Measurements from ENCODE around the gene ETV6. TPM values are rescaled to one million over a fixed set of nuclear protein-coding genes. Genes with fewer than 3 reads are reported as not detected.

ETV6 gene
- total RNA-seq, 1 experiment from 2014 or later: 14.1 TPM

DNA sequence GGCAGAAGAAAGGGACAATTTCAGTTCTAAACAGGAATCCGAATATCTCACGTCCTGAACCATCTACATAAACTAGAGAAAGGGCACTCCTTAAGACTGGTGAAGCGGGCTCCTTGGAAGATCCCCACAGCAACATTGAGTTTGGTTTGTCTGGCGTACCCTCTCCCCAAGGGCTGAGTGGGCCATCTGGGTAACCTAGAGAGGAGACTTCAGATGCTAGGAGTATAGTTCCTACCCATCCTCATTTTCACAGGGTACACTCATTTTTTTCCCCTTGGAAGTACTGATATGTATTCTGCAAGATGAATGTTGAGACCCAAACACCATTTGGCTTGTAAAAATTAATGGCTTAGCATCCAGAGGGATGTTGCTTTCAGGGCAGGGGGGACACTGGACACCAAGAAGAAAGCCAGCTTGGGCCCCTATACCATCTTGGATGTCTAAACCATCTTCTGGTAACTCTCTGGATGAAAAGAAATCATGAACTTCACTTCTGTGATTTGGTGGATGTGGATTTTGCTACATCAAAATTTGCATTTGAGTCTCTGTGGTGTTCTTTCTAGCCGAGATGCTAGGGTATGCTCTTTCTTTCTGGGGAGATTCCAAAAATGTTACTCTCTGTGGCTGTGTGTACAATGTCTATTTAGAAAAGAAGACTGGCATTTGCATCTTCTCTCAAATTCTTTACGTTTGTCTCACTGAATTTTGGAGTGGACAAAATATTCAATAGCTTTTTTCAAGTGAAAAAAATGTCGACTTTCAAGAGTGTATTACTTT lies 97.7 kb downstream of the ETV6 start (continued):
- TF ChIP-seq EZH2phosphoT487 (IDR thresholded peaks at IDR 0.05; ENCODE audit: borderline replicate concordance) (no peak), SIN3A (IDR thresholded peaks at IDR 0.05; ENCODE audit: low read depth) (no peak), RAD21 (IDR thresholded peaks at IDR 0.05; ENCODE audit: low read depth) (no peak), SRF (IDR thresholded peaks at IDR 0.05; ENCODE audit: low read depth) (no peak), EGR1 (IDR thresholded peaks at IDR 0.05; ENCODE audit: low read depth) (no peak)

DNA sequence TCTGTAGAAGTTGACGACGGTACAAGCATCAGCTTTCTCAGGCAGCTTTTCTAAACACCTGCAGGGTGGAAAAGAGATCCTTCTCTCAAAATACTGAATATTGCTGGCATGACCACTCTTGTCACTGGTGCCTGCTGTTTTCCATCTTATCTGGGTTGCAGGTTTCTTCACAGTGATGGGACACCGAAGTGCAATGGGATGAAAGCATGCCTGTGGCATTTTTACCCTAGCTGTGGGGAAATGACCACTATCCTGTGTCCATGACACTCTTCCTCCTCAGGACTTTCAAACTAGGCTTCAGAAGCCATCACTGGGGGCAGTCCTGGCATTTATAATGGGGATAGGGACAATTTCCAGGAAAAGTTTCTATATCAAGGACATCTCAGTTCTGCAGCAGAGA lies 98.5 kb downstream of the ETV6 start:
- DNase-seq (ENCODE audit: low read depth, low spot score) (no peak), ATAC-seq (no peak)
- Histone ChIP-seq H3K4me1 (ENCODE audit: control insufficient read depth in 1 of 2, insufficient read depth in 2 of 2, low read length in 2 of 2) (no peaks in the 10 kb centered on the region), H3K4me2 (ENCODE audit: low read length) (no peak overlapping the region), H3K27me3 (ENCODE audit: insufficient read depth, low read length) (no peaks in the 10 kb centered on the region), H3K9me3 (ENCODE audit: control insufficient read depth in 1 of 2, insufficient read depth in 1 of 2, low read depth in 1 of 2, low read length in 2 of 2) (no peaks in the 10 kb centered on the region), H3K4me3 (replicated peaks in 1 of 2; ENCODE audit: low read depth in 1 of 2, low read length in 2 of 2) (no peak overlapping the region), H2AFZ (ENCODE audit: low read depth, low read length, poor library complexity, severe bottlenecking) (no peak overlapping the region), H3K36me3 (ENCODE audit: control insufficient read depth in 1 of 2, insufficient read depth in 2 of 2, low read length in 2 of 2) (no peaks in the 10 kb centered on the region), H3K79me2 (ENCODE audit: insufficient read depth, low read length) (no peaks in the 10 kb centered on the region), H3K27ac (ENCODE audit: low read depth, low read length) (no peak overlapping the region), H3K9me2 (ENCODE audit: insufficient read depth) (no peaks in the 10 kb centered on the region), H4K20me1 (ENCODE audit: insufficient read depth) (no peaks in the 10 kb centered on the region), H3K9ac (ENCODE audit: low read length) (no peak overlapping the region)
- BruUV-seq (replicated peaks): no TSS peak
- ChIA-PET CTCF (no interaction called here), POLR2A (no interaction called here), RAD21 (ENCODE audit: low non-redundant PET in 1 of 2, low total read pairs in 2 of 2, uncharacterized antibody in 2 of 2, unreplicated experiment in 2 of 2) (no interaction called here)
- intact Hi-C loops (cut with micrococcal nuclease): no loop called here
- TF ChIP-seq FOSL1 (IDR thresholded peaks at IDR 0.05; ENCODE audit: low read depth) (no peak), ATF3 (IDR thresholded peaks at IDR 0.05) (no peak), POLR2AphosphoS5 (IDR thresholded peaks at IDR 0.05; ENCODE audit: low read depth, low read length) (no peak), EZH2 (IDR thresholded peaks at IDR 0.05) (no peak), ZNF274 (IDR thresholded peaks at IDR 0.05; ENCODE audit: low read depth, low read length) (no peak), EGR1 (IDR thresholded peaks at IDR 0.05; ENCODE audit: low read depth) (no peak), CBX3 (IDR thresholded peaks at IDR 0.05; ENCODE audit: low read depth) (no peak), CTCF (IDR thresholded peaks at IDR 0.05 in 2 of 3, conservative IDR thresholded peaks at IDR 0.05 in 1 of 3; ENCODE audit: borderline replicate concordance in 1 of 3, insufficient read depth in 1 of 3, low read depth in 2 of 3, low read length in 2 of 3) (no peak), ZFX (IDR thresholded peaks at IDR 0.05) (no peak), SRF (IDR thresholded peaks at IDR 0.05; ENCODE audit: low read depth) (no peak)
- TF ChIP-seq, protein P1, sequence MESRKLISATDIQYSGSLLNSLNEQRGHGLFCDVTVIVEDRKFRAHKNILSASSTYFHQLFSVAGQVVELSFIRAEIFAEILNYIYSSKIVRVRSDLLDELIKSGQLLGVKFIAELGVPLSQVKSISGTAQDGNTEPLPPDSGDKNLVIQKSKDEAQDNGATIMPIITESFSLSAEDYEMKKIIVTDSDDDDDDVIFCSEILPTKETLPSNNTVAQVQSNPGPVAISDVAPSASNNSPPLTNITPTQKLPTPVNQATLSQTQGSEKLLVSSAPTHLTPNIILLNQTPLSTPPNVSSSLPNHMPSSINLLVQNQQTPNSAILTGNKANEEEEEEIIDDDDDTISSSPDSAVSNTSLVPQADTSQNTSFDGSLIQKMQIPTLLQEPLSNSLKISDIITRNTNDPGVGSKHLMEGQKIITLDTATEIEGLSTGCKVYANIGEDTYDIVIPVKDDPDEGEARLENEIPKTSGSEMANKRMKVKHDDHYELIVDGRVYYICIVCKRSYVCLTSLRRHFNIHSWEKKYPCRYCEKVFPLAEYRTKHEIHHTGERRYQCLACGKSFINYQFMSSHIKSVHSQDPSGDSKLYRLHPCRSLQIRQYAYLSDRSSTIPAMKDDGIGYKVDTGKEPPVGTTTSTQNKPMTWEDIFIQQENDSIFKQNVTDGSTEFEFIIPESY (IDR thresholded peaks at IDR 0.05; ENCODE audit: extremely low read depth, insufficient replicate concordance, low read length): no peak
